ENCODE results near the gene NUBPL.
"Not testable (repeated sequence)": the region's sequence is repeated elsewhere in the genome, so short reads cannot be mapped to it uniquely, and the experiment has no call there.

The NUBPL gene

GRCh38 chr14:31886156-31886835 lies 325.1 kb downstream of the NUBPL start:
- TF ChIP-seq, protein P1, sequence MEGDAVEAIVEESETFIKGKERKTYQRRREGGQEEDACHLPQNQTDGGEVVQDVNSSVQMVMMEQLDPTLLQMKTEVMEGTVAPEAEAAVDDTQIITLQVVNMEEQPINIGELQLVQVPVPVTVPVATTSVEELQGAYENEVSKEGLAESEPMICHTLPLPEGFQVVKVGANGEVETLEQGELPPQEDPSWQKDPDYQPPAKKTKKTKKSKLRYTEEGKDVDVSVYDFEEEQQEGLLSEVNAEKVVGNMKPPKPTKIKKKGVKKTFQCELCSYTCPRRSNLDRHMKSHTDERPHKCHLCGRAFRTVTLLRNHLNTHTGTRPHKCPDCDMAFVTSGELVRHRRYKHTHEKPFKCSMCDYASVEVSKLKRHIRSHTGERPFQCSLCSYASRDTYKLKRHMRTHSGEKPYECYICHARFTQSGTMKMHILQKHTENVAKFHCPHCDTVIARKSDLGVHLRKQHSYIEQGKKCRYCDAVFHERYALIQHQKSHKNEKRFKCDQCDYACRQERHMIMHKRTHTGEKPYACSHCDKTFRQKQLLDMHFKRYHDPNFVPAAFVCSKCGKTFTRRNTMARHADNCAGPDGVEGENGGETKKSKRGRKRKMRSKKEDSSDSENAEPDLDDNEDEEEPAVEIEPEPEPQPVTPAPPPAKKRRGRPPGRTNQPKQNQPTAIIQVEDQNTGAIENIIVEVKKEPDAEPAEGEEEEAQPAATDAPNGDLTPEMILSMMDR (IDR thresholded peaks at IDR 0.05), result no peak
- DNase-seq, result no peak
- Mint-ChIP-seq H3K4me3 (no peak overlapping the region), H3K27me3 (ENCODE audit: low read depth, poor library complexity) (peaks cover 13% of the 10 kb centered on the region), H3K4me1 (no peaks in the 10 kb centered on the region), H3K9me3 (no peaks in the 10 kb centered on the region), H3K27ac (no peak overlapping the region), H3K36me3 (ENCODE audit: low read depth) (no peaks in the 10 kb centered on the region)

DNA sequence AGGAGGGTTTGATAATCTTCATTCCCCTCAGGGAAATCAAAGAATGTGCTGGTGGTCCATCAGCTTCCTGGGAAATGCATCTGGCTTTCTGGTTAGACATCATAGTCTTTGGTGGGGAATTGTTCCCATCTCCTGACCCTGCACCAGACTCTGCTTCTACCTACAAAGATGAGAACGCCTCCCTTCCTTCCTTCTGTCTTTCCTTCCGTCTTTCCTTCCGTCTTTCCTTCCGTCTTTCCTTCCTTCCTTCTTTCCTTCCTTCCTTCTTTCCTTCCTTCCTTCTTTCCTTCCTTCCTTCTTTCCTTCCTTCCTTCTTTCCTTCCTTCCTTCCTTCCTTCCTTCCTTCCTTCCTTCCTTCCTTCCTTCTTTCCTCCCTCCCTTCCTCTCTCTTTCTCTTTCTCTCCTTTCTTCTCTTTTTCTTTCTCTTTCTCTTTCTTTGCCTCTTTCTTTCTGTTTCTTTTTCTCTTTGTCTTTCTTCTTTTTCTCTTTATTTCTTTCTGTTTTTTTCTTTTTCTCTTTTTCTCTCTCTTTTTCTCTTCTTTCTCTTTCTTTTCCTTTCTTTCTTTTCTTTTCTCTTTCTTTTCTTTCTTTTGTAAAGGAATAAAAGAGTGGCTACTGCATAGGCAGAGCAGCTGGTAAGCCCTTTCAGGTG lies 326.9 kb downstream of the NUBPL start:
- Mint-ChIP-seq H3K9me3 (no peaks in the 10 kb centered on the region), H3K27me3 (ENCODE audit: low read depth, poor library complexity) (peaks cover 13% of the 10 kb centered on the region), H3K4me1 (peaks cover 11% of the 10 kb centered on the region), H3K4me3 (no peak overlapping the region), H3K36me3 (ENCODE audit: low read depth) (no peaks in the 10 kb centered on the region), H3K27ac (no peak overlapping the region)
- DNase-seq, result no peak
- TF ChIP-seq, protein P1 (IDR thresholded peaks at IDR 0.05), result no peak

DNA sequence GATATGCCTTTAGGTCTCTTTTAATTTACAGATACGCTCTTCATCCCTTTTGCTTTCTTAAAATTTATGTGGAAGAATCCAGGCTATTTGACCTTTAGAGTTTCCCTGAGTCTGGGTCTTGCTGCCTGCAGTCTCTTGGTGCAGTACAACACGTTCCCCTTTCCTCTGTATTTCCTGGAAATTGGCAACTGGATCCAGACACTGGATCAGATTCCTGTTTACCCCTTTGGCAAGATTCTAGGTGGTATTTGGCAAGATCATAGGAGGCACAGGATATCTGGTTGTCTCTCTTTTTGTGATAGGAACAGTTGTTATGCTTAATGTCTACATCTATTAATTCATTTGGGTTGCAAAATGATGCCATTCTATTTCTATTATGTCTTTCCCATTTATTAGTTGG lies 328.1 kb downstream of the NUBPL start:
- TF ChIP-seq, protein P1 (IDR thresholded peaks at IDR 0.05), result no peak
- no peaks in the 10 kb centered on the region for H3K9me3 Mint-ChIP-seq
- H3K27ac Mint-ChIP-seq, result no peak overlapping the region
- H3K27me3 Mint-ChIP-seq (ENCODE audit: low read depth, poor library complexity), result peaks cover 13% of the 10 kb centered on the region
- DNase-seq, result no peak
- no peaks in the 10 kb centered on the region for H3K36me3 Mint-ChIP-seq (ENCODE audit: low read depth)
- no peak overlapping the region for H3K4me3 Mint-ChIP-seq
- H3K4me1 Mint-ChIP-seq, result peaks cover 22% of the 10 kb centered on the region

- not testable (repeated sequence) for DNase-seq; H3K36me3 Mint-ChIP-seq (ENCODE audit: low read depth); H3K27ac Mint-ChIP-seq; H3K4me3 Mint-ChIP-seq; H3K9me3 Mint-ChIP-seq
- Mint-ChIP-seq H3K27me3 (ENCODE audit: low read depth, poor library complexity) (peaks cover 13% of the 10 kb centered on the region), H3K4me1 (peaks cover 31% of the 10 kb centered on the region)
Measured at GRCh38 chr14:31890202-31890601, 329.0 kb downstream of the NUBPL start.

DNA sequence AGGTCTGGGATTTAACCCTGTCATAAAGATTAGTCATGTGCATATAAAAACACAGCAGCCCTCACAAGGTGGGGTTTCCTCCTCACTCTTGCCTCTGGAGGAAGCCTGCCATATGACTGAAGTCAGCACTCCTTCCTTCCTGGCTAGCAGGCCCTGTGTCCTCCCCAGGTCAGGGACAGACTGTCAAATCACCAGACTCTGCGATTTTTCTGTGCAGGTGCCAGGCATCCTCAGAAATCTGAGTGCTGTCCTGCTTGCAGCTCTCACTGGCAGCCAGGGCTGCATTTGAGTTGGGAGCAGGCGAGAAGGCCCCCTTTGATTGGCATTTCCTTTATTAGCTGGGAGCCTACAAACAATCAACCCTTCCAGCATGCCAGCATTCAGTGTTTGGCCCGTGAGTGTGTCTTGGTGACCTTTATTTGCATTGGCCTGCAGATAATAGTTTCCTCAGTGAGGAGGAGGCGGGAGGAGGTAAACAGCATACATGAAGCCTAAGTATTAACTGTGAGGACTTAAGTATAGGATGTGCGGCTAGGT lies 332.1 kb downstream of the NUBPL start:
- Mint-ChIP-seq H3K4me3 (no peak overlapping the region), H3K36me3 (ENCODE audit: low read depth) (no peaks in the 10 kb centered on the region), H3K4me1 (peaks cover 37% of the 10 kb centered on the region), H3K27ac (no peak overlapping the region), H3K9me3 (no peaks in the 10 kb centered on the region), H3K27me3 (ENCODE audit: low read depth, poor library complexity) (peaks cover 12% of the 10 kb centered on the region)
- DNase-seq, result no peak
- TF ChIP-seq, protein P1 (IDR thresholded peaks at IDR 0.05), result no peak

DNA sequence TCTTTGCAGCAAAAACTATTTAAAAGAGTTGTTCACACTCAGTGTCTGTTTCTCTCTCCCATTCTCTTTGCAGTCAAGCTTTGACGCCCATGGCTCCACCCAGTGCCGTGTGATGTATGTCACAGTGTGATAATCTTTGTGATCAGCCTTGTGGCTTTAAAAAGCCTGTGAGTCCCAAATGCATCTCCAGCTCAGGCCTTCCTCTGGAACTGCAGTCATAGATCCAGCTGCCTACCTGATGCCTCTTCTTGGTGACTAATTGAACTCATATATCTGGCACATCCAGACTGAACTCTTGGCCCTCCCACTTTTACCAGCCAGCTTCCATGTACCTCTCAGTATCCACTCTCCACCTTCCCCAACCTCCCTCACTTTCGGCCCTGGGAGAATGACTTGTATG lies 333.1 kb downstream of the NUBPL start:
- H3K27me3 Mint-ChIP-seq (ENCODE audit: low read depth, poor library complexity), result peaks cover 5% of the 10 kb centered on the region
- H3K36me3 Mint-ChIP-seq (ENCODE audit: low read depth), result no peaks in the 10 kb centered on the region
- H3K27ac Mint-ChIP-seq, result peak overlapping the region; percentile 68
- peaks cover 37% of the 10 kb centered on the region for H3K4me1 Mint-ChIP-seq
- TF ChIP-seq, protein P1 (IDR thresholded peaks at IDR 0.05), result no peak
- DNase-seq, result no peak
- H3K9me3 Mint-ChIP-seq, result no peaks in the 10 kb centered on the region
- no peak overlapping the region for H3K4me3 Mint-ChIP-seq
